Trophoblast cell (in vitro differentiated cells and primary cell): ENCODE measurements around the gene RILP.
A peak's percentile ranks its signal among the peaks of the same experiment; 100 is the strongest.

ENCODE experiments used
- DNase-seq, 2 donors: peaks; one replicate each; pipeline ENCODE4 v3.0.0-alpha.2; 2016
- H2AFZ ChIP-seq: 2 replicates; pipeline ENCODE4 v1.6.1; 2013; ENCODE audit warnings: low read length, moderate library complexity, mild to moderate bottlenecking; ENCODE audit not compliant: insufficient read depth, poor library complexity
- H2AK5ac ChIP-seq: 2 replicates; pipeline ENCODE4 v1.6.1; 2013; ENCODE audit warnings: mild to moderate bottlenecking, low read length
- H2BK120ac ChIP-seq: 2 replicates; pipeline ENCODE4 v1.6.1; 2013; ENCODE audit warnings: low read length, mild to moderate bottlenecking, moderate library complexity; ENCODE audit not compliant: insufficient read depth, poor library complexity
- H2BK12ac ChIP-seq: 2 replicates; pipeline ENCODE4 v1.6.1; 2013; ENCODE audit warnings: mild to moderate bottlenecking, low read length, moderate library complexity
- H2BK5ac ChIP-seq: 2 replicates; pipeline ENCODE4 v1.6.1; 2013; ENCODE audit warnings: low read length, low read depth, moderate library complexity, mild to moderate bottlenecking; ENCODE audit not compliant: poor library complexity
- H3K14ac ChIP-seq: 2 replicates; pipeline ENCODE4 v1.6.1; 2013; ENCODE audit warnings: mild to moderate bottlenecking, low read length
- H3K18ac ChIP-seq: 2 replicates; pipeline ENCODE4 v1.6.1; 2013; ENCODE audit warnings: mild to moderate bottlenecking, low read length
- H3K23ac ChIP-seq: 2 replicates; pipeline ENCODE4 v1.6.1; 2013; ENCODE audit warnings: low read length
- H3K27ac ChIP-seq: 2 replicates; pipeline ENCODE4 v1.5.1; 2013; ENCODE audit warnings: low read depth, mild to moderate bottlenecking, inconsistent platforms, low read length, moderate library complexity
- H3K27me3 ChIP-seq: 2 replicates; pipeline ENCODE4 v1.6.1; 2013; ENCODE audit warnings: inconsistent platforms, mild to moderate bottlenecking, low read length, moderate library complexity; ENCODE audit not compliant: insufficient read depth
- H3K36me3 ChIP-seq, 2 experiments: 1 replicate in 1 of 2; 2 replicates in 1 of 2; pipeline ENCODE4 v1.6.1; 2013; ENCODE audit warnings: low read length in 2 of 2, mild to moderate bottlenecking in 2 of 2, moderate library complexity in 1 of 2; ENCODE audit not compliant: insufficient read depth in 2 of 2, control insufficient read depth in 1 of 2
- H3K4ac ChIP-seq: 2 replicates; pipeline ENCODE4 v1.6.1; 2013; ENCODE audit warnings: low read depth, mild to moderate bottlenecking, low read length, moderate library complexity
- H3K4me1 ChIP-seq, 2 experiments: 1 replicate in 1 of 2; 2 replicates in 1 of 2; pipeline ENCODE4 v1.6.1; 2013; ENCODE audit warnings: low read length in 2 of 2, mild to moderate bottlenecking in 2 of 2, moderate library complexity in 1 of 2; ENCODE audit not compliant: insufficient read depth in 2 of 2, control insufficient read depth in 1 of 2
- H3K4me2 ChIP-seq: 2 replicates; pipeline ENCODE4 v1.6.1; 2013; ENCODE audit warnings: inconsistent platforms, mild to moderate bottlenecking, low read length, moderate library complexity
- H3K4me3 ChIP-seq: 2 replicates; pipeline ENCODE4 v1.5.1; 2013; ENCODE audit warnings: mild to moderate bottlenecking, low read depth, low read length, inconsistent platforms
- H3K79me1 ChIP-seq: one replicate; pipeline ENCODE4 v1.6.1; 2013; ENCODE audit warnings: low read length
- H3K79me2 ChIP-seq: 2 replicates; pipeline ENCODE4 v1.6.1; 2013; ENCODE audit warnings: low read length, mild to moderate bottlenecking; ENCODE audit not compliant: control insufficient read depth, insufficient read depth, poor library complexity
- H3K9ac ChIP-seq: 2 replicates; pipeline ENCODE4 v1.6.1; 2013; ENCODE audit warnings: mild to moderate bottlenecking, low read length
- H3K9me3 ChIP-seq: 2 replicates; pipeline ENCODE4 v1.6.1; 2013; ENCODE audit warnings: low read depth, mild to moderate bottlenecking, control low read depth, inconsistent platforms, low read length; ENCODE audit not compliant: insufficient read depth
- H4K12ac ChIP-seq: 2 replicates; pipeline ENCODE4 v1.6.1; 2013; ENCODE audit warnings: low read depth, mild to moderate bottlenecking, low read length, moderate library complexity
- H4K8ac ChIP-seq: 2 replicates; pipeline ENCODE4 v1.6.1; 2013; ENCODE audit warnings: low read depth, mild to moderate bottlenecking, low read length, moderate library complexity
- H4K91ac ChIP-seq: one replicate; pipeline ENCODE4 v1.6.1; 2013; ENCODE audit warnings: low read depth, mild to moderate bottlenecking, low read length, moderate library complexity
- WGBS: extraction: QIAGEN DNeasy Blood & Tissue Kit; methylation state at CpG from one replicate; pipeline ENCODE4 v1.1.7; 2013; ENCODE audit warnings: missing lambda C conversion rate; ENCODE audit not compliant: insufficient read length, insufficient coverage; ENCODE audit errors: extremely low coverage; 5-methylcytosine and 5-hydroxymethylcytosine counted together

The RILP gene

GRCh38 chr17:1651559-1651844 is 1.8 kb upstream of the RILP start:
- H4K12ac ChIP-seq, result no peak overlapping the region
- H3K4me2 ChIP-seq, result no peak overlapping the region
- no peak overlapping the region for H3K9ac ChIP-seq
- H2BK5ac ChIP-seq, result no peak overlapping the region
- H3K18ac ChIP-seq, result no peak overlapping the region
- no peak overlapping the region for H2BK12ac ChIP-seq
- peaks cover 4% of the 10 kb centered on the region for H3K79me2 ChIP-seq
- H2AFZ ChIP-seq, result no peak overlapping the region
- no peak overlapping the region for H2BK120ac ChIP-seq
- H4K91ac ChIP-seq, result no peak overlapping the region
- WGBS, result no CpG with 5 or more reads among the region's 4 CpGs
- H3K36me3 ChIP-seq, result peaks cover 54 to 60% of the 10 kb centered on the region in 2 experiments
- H3K4me1 ChIP-seq, result peaks cover 19 to 27% of the 10 kb centered on the region in 2 experiments
- H2AK5ac ChIP-seq, result no peak overlapping the region
- peaks cover 9% of the 10 kb centered on the region for H3K79me1 ChIP-seq
- no peaks in the 10 kb centered on the region for H3K27me3 ChIP-seq
- no peak overlapping the region for H3K23ac ChIP-seq
- H3K4ac ChIP-seq, result no peak overlapping the region
- DNase-seq, result no peak
- peaks cover 5% of the 10 kb centered on the region for H3K9me3 ChIP-seq
- no peak overlapping the region for H4K8ac ChIP-seq
- no peak overlapping the region for H3K27ac ChIP-seq
- no peak overlapping the region for H3K4me3 ChIP-seq
- H3K14ac ChIP-seq, result no peak overlapping the region

- Histone ChIP-seq H3K14ac (no peak overlapping the region), H3K79me2 (peaks cover 4% of the 10 kb centered on the region), H4K12ac (no peak overlapping the region), H4K8ac (no peak overlapping the region), H2BK12ac (no peak overlapping the region), H3K4me3 (no peak overlapping the region), H2BK120ac (no peak overlapping the region), H2AK5ac (no peak overlapping the region), H2AFZ (no peak overlapping the region), H3K9ac (no peak overlapping the region), H3K4ac (no peak overlapping the region), H3K27me3 (no peaks in the 10 kb centered on the region), H3K9me3 (peaks cover 5% of the 10 kb centered on the region), H3K23ac (no peak overlapping the region), H3K18ac (no peak overlapping the region), H2BK5ac (no peak overlapping the region), H3K27ac (no peak overlapping the region), H3K4me2 (no peak overlapping the region), H3K4me1 (peaks cover 20 to 27% of the 10 kb centered on the region in 2 experiments), H3K36me3 (peaks cover 48 to 54% of the 10 kb centered on the region in 2 experiments), H3K79me1 (peaks cover 10% of the 10 kb centered on the region), H4K91ac (no peak overlapping the region)
- DNase-seq, result no peak
- WGBS, result no CpG with 5 or more reads among the region's 22 CpGs
Observed at GRCh38 chr17:1650731-1651558, 1.3 kb upstream of the RILP start.

- Histone ChIP-seq H3K23ac (no peak overlapping the region), H2BK12ac (no peak overlapping the region), H4K12ac (no peak overlapping the region), H3K79me1 (peaks cover 12% of the 10 kb centered on the region), H2BK120ac (no peak overlapping the region), H3K27me3 (no peaks in the 10 kb centered on the region), H3K9me3 (peaks cover 5% of the 10 kb centered on the region), H3K36me3 (peaks cover 35 to 40% of the 10 kb centered on the region in 2 experiments), H3K4me2 (peak overlapping the region; percentile 86), H3K18ac (no peak overlapping the region), H2BK5ac (no peak overlapping the region), H2AK5ac (no peak overlapping the region), H4K91ac (peak overlapping the region; percentile 36), H2AFZ (peak overlapping the region; percentile 28), H3K9ac (no peak overlapping the region), H3K4me1 (peaks cover 32 to 43% of the 10 kb centered on the region in 2 experiments), H3K14ac (no peak overlapping the region), H3K4me3 (peak overlapping the region; percentile 78), H3K4ac (no peak overlapping the region), H4K8ac (no peak overlapping the region), H3K27ac (peak overlapping the region; percentile 60), H3K79me2 (peaks cover 4% of the 10 kb centered on the region)
- no CpG with 5 or more reads among the region's 100 CpGs for WGBS
- peak; percentile 96 to 99 for DNase-seq
Observed at GRCh38 chr17:1648963-1649843, 463 bp downstream of the RILP start.

GRCh38 chr17:1648173-1648962 is 1.3 kb downstream of the RILP start:
- Histone ChIP-seq H2AFZ (peak overlapping the region; percentile 28), H3K9me3 (no peaks in the 10 kb centered on the region), H3K4me3 (peak overlapping the region; percentile 14), H4K91ac (peak overlapping the region; percentile 79), H3K4me1 (peaks cover 39 to 51% of the 10 kb centered on the region in 2 experiments), H2AK5ac (peak overlapping the region; percentile 2), H3K4ac (no peak overlapping the region), H3K9ac (peak overlapping the region; percentile 18), H4K8ac (peak overlapping the region; percentile 59), H3K36me3 (peaks cover 26 to 32% of the 10 kb centered on the region in 2 experiments), H2BK12ac (peak overlapping the region; percentile 9), H3K79me1 (peaks cover 13% of the 10 kb centered on the region), H3K23ac (no peak overlapping the region), H3K14ac (peak overlapping the region; percentile 63), H3K27ac (peak overlapping the region; percentile 52), H4K12ac (peak overlapping the region; percentile 71), H2BK120ac (peak overlapping the region; percentile 39), H3K79me2 (peaks cover 4% of the 10 kb centered on the region), H3K4me2 (peak overlapping the region; percentile 80), H3K18ac (peak overlapping the region; percentile 63), H2BK5ac (peak overlapping the region; percentile 42), H3K27me3 (no peaks in the 10 kb centered on the region)
- DNase-seq, result peak in 1 of 2 donors; percentile 96
- no CpG with 5 or more reads among the region's 54 CpGs for WGBS
